Neural cell (in vitro differentiated cells): ENCODE results near the gene DNAAF5. TPM values are rescaled to one million over a fixed set of nuclear protein-coding genes. Genes with fewer than 3 reads are reported as not detected.

ENCODE experiments used
- H2AFZ ChIP-seq: fragments of 200-600, 300-800 bp; sonication (generic), shearing (Covaris generic); 2 replicates; pipeline ENCODE4 v1.6.0; 2014; ENCODE audit warnings: low read depth, mild to moderate bottlenecking, antibody characterized with exemption, low read length, moderate library complexity
- H3F3A ChIP-seq: fragments of 200-600 bp; shearing (Covaris generic); 2 replicates; pipeline ENCODE4 v1.6.1; 2016; ENCODE audit warnings: mild to moderate bottlenecking, moderate library complexity, mixed read lengths, antibody characterized with exemption, low read length; ENCODE audit not compliant: insufficient read depth, poor library complexity, severe bottlenecking
- H3K27ac ChIP-seq: fragments of 200-600, 300-800 bp; sonication (generic), shearing (Covaris generic); 2 replicates; pipeline ENCODE4 v1.5.1; 2014; ENCODE audit warnings: mild to moderate bottlenecking, low read length, moderate library complexity
- H3K27me3 ChIP-seq: fragments of 300-800, 200-600 bp; sonication (generic), shearing (Covaris generic); 2 replicates; pipeline ENCODE4 v1.6.0; 2014; ENCODE audit warnings: mild to moderate bottlenecking, low read depth, low read length, moderate library complexity; ENCODE audit not compliant: insufficient read depth
- H3K36me3 ChIP-seq: fragments of 300-800, 200-600 bp; sonication (generic), shearing (Covaris generic); 2 replicates; pipeline ENCODE4 v1.5.1; 2014; ENCODE audit warnings: mild to moderate bottlenecking, antibody characterized with exemption, low read length, moderate library complexity; ENCODE audit not compliant: insufficient read depth
- H3K4me2 ChIP-seq: fragments of 300-800, 200-600 bp; sonication (generic), shearing (Covaris generic); 2 replicates; pipeline ENCODE4 v1.6.0; 2014; ENCODE audit warnings: mild to moderate bottlenecking, low read length
- H3K4me3 ChIP-seq: fragments of 300-800, 200-600 bp; sonication (generic), shearing (Covaris generic); 2 replicates; pipeline ENCODE4 v1.5.1; 2014; ENCODE audit warnings: mild to moderate bottlenecking, low read length, moderate library complexity
- H3K79me2 ChIP-seq: fragments of 200-600 bp; shearing (Covaris generic); replicated peaks from 2 replicates; pipeline ENCODE4 v1.6.0; 2014; ENCODE audit warnings: mild to moderate bottlenecking, low read length, moderate library complexity; ENCODE audit not compliant: insufficient read depth
- H3K9ac ChIP-seq: fragments of 300-800, 200-600 bp; sonication (generic), shearing (Covaris generic); 2 replicates; pipeline ENCODE4 v1.6.1; 2016; ENCODE audit warnings: mild to moderate bottlenecking, low read length, mixed read lengths
- H3K9me2 ChIP-seq: fragments of 200-600 bp; shearing (Covaris generic); 2 replicates; pipeline ENCODE4 v1.6.1; 2016; ENCODE audit warnings: mild to moderate bottlenecking, low read length, mixed read lengths; ENCODE audit not compliant: insufficient read depth
- H3K9me3 ChIP-seq: fragments of 200-600, 300-800 bp; sonication (generic), shearing (Covaris generic); 2 replicates; pipeline ENCODE4 v1.6.1; 2016; ENCODE audit warnings: mild to moderate bottlenecking, mixed run types, low read length, moderate library complexity, mixed read lengths
- H4K20me1 ChIP-seq: fragments of 200-600 bp; shearing (Covaris generic); 2 replicates; pipeline ENCODE4 v1.6.1; 2016; ENCODE audit warnings: mild to moderate bottlenecking, mixed run types; ENCODE audit not compliant: insufficient read depth
- CTCF ChIP-seq: fragments of 450-650 bp; IDR thresholded peaks from 2 replicates; pipeline ENCODE4 v1.5.1; 2014; ENCODE audit warnings: antibody characterized with exemption, mild to moderate bottlenecking, moderate library complexity; ENCODE audit not compliant: poor library complexity, severe bottlenecking
- EP300 ChIP-seq: fragments of 450-650 bp; conservative IDR thresholded peaks from 2 replicates; pipeline ENCODE4 v1.6.1; 2014; ENCODE audit warnings: antibody characterized with exemption, mild to moderate bottlenecking, moderate library complexity; ENCODE audit not compliant: poor library complexity, severe bottlenecking
- EZH2 ChIP-seq: fragments of 200-600, 300-800 bp; shearing (Covaris generic), sonication (generic); IDR thresholded peaks from 2 replicates; pipeline ENCODE4 v1.6.1; 2014; ENCODE audit warnings: antibody characterized with exemption, low read length, borderline replicate concordance, mild to moderate bottlenecking; ENCODE audit not compliant: insufficient read depth, poor library complexity, severe bottlenecking
- MXI1 ChIP-seq: fragments of 450-650 bp; conservative IDR thresholded peaks from 2 replicates; pipeline ENCODE4 v1.6.1; 2014; ENCODE audit warnings: antibody characterized with exemption, mild to moderate bottlenecking; ENCODE audit not compliant: poor library complexity, severe bottlenecking
- POLR2AphosphoS5 ChIP-seq: IDR thresholded peaks from 2 replicates; pipeline ENCODE4 v1.6.1; 2012
- RAD21 ChIP-seq: fragments of 450-650 bp; conservative IDR thresholded peaks from 2 replicates; pipeline ENCODE4 v1.6.1; 2014; ENCODE audit warnings: antibody characterized with exemption, mild to moderate bottlenecking, moderate library complexity
- REST ChIP-seq: IDR thresholded peaks from 2 replicates; pipeline ENCODE4 v1.6.1; 2012; ENCODE audit warnings: borderline replicate concordance
- SMC3 ChIP-seq: fragments of 450-650 bp; conservative IDR thresholded peaks from 2 replicates; pipeline ENCODE4 v1.6.1; 2014; ENCODE audit warnings: antibody characterized with exemption, mild to moderate bottlenecking, moderate library complexity; ENCODE audit not compliant: poor library complexity
- TAF1 ChIP-seq: IDR thresholded peaks from 2 replicates; pipeline ENCODE4 v1.6.1; 2012; ENCODE audit warnings: low read depth
- polyA plus RNA-seq: library from polyadenylated mRNA; depleted of rRNA; stranded (reverse); fragments of >200 nt; gene quantifications from 2 replicates; pipeline ENCODE4 v1.2.3, GENCODE V29; 2014

DNAAF5 gene
- polyA plus RNA-seq, 1 donor from 2014 or later, result 5.3 TPM

- Histone ChIP-seq H3F3A (no peaks in the 10 kb centered on the region), H3K4me2 (no peak overlapping the region), H2AFZ (no peak overlapping the region), H3K36me3 (no peaks in the 10 kb centered on the region), H3K79me2 (no peaks in the 10 kb centered on the region), H3K9ac (no peak overlapping the region), H3K9me3 (no peaks in the 10 kb centered on the region), H3K27ac (no peak overlapping the region), H3K27me3 (no peaks in the 10 kb centered on the region), H3K4me3 (no peak overlapping the region), H4K20me1 (no peaks in the 10 kb centered on the region), H3K9me2 (no peaks in the 10 kb centered on the region)
- no peak for TF ChIP-seq POLR2AphosphoS5
- no peak for TF ChIP-seq CTCF
- no peak for TF ChIP-seq MXI1
- TF ChIP-seq RAD21, result no peak
- no peak for TF ChIP-seq EP300
- TF ChIP-seq TAF1, result no peak
- no peak for TF ChIP-seq EZH2
- TF ChIP-seq REST, result no peak
- no peak for TF ChIP-seq SMC3
These were observed 28.9 kb downstream of the DNAAF5 start for GRCh38 chr7:755413-755805.

DNA sequence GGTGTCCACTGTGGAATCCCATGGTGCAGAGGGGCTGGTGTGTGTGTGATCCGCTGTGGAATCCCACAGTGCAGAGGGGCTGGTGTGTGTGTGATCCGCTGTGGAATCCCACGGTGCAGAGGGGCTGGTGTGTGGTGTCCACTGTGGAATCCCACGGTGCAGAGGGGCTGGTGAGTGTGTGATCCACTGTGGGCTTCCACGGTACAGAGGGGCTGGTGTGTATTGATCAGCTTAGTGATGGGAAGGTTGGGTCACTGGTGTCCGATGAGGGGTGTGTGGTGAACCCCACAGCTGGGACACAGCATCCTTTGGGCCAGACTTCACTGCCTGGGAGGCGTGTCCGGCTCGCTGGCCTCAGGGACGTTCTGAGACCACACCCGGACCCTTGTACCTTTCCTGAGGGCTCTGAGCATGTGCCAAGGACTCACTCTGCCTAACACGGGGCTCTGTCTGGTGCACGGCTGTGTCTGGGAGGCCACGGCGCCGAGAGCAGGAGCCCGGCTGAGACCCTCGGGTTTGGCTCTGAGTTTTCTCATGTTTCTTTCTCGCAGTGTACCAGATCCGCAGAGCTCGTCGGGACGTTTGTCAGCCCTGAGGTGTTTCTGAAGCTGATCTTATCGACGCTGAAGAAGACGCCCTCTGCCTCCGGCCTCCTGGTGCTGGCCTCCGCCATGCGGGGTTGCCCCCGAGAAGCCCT, 29.9 kb downstream of the DNAAF5 start:
- H3K27me3 ChIP-seq, result no peaks in the 10 kb centered on the region
- no peaks in the 10 kb centered on the region for H4K20me1 ChIP-seq
- no peaks in the 10 kb centered on the region for H3F3A ChIP-seq
- no peaks in the 10 kb centered on the region for H3K36me3 ChIP-seq
- H2AFZ ChIP-seq, result no peak overlapping the region
- H3K9me3 ChIP-seq, result no peaks in the 10 kb centered on the region
- no peak overlapping the region for H3K27ac ChIP-seq
- no peak overlapping the region for H3K9ac ChIP-seq
- H3K9me2 ChIP-seq, result no peaks in the 10 kb centered on the region
- TF ChIP-seq EP300, result no peak
- TF ChIP-seq REST, result no peak
- TF ChIP-seq SMC3, result no peak
- TF ChIP-seq POLR2AphosphoS5, result no peak
- TF ChIP-seq TAF1, result no peak
- H3K4me2 ChIP-seq, result no peak overlapping the region
- H3K79me2 ChIP-seq, result no peaks in the 10 kb centered on the region
- no peak overlapping the region for H3K4me3 ChIP-seq
